Gastrocnemius medialis (tissue), 4 donors: ENCODE results near the gene MYT1.

Experiments used
- CTCF ChIP-seq, 5 experiments: fragments of 450-650 bp in 3 of 5; fragments of 200-600 bp in 2 of 5; sonication (generic) in 2 of 5; IDR thresholded peaks in 4 of 5; conservative IDR thresholded peaks in 1 of 5; 1 replicate in 4 of 5; 2 replicates in 1 of 5; pipeline ENCODE4 v1.5.1; 2016 to 2019; ENCODE audit warnings: antibody characterized with exemption in 5 of 5, mild to moderate bottlenecking in 3 of 5, moderate library complexity in 3 of 5
- POLR2A ChIP-seq, 2 donors: fragments of 450-650 bp; IDR thresholded peaks; one replicate each; pipeline ENCODE4 v1.6.1; 2017; ENCODE audit warnings: antibody characterized with exemption in 2 of 2, mild to moderate bottlenecking in 2 of 2, moderate library complexity in 2 of 2

GRCh38 chr20:64237316-64237715 lies 73.1 kb downstream of the MYT1 start:
- no peak for TF ChIP-seq CTCF (IDR thresholded peaks at IDR 0.05 in 4 of 5, conservative IDR thresholded peaks at IDR 0.05 in 1 of 5)
- no peak for TF ChIP-seq POLR2A (IDR thresholded peaks at IDR 0.05)
